GM11168 (cell line): Measurements from ENCODE around the gene NAMPT.
"Not testable (repeated sequence)": the region's sequence is repeated elsewhere in the genome, so short reads cannot be mapped to it uniquely, and the experiment has no call there.

Experiments
- in situ Hi-C: fragments of 300-500 bp; cut with MboI; formaldehyde crosslinking; loops from one replicate; pipeline ENCODE4 v1.12.0; 2022; ENCODE audit warnings: low sequenced_read_pairs; ENCODE audit not compliant: unreplicated experiment

NAMPT gene

GRCh38 chr7:106305732-106306131 is 20.9 kb upstream of the NAMPT start:
- in situ Hi-C loops: no loop called here

- in situ Hi-C loops: no loop called here
Measured at GRCh38 chr7:106304568-106304967, 19.8 kb upstream of the NAMPT start.

- in situ Hi-C loops: not testable (repeated sequence)
Measured at GRCh38 chr7:106298631-106299030, 13.8 kb upstream of the NAMPT start.

DNA sequence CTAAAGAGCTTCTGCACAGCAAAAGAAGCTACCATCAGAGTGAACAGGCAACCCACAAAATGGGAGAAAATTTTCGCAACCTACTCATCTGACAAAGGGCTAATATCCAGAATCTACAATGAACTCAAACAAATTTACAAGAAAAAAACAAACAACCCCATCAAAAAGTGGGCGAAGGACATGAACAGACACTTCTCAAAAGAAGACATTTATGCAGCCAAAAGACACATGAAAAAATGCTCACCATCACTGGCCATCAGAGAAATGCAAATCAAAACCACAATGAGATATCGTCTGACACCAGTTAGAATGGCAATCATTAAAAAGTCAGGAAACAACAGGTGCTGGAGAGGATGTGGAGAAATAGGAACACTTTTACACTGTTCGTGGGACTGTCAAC is 13.4 kb upstream of the NAMPT start:
- in situ Hi-C loops: not testable (repeated sequence)

GRCh38 chr7:106294334-106294733 is 9.6 kb upstream of the NAMPT start:
- in situ Hi-C loops: no loop called here

DNA sequence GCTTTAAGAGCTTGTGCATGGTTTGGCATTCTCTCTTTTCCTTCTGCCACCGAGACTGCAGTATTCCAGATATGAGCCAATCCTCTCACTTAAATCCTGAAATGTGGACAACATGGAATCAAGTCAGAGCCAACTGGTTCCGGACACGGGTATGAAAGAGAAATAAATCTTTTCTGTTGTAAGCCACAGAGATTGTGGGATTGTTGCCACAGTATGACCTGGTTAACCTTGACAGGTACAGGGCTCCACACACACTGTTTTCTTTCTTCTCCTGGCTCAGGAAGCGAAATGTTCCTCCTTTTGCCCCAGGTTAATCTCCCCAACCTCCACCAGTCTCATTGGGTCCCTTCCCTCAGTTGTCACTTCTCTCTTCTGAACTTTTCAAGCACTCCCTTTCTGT is 6.5 kb upstream of the NAMPT start:
- in situ Hi-C loops: no loop called here

GRCh38 chr7:106290319-106290718 is 5.5 kb upstream of the NAMPT start:
- in situ Hi-C loops: no loop called here

- in situ Hi-C loops: no loop called here
Measured at GRCh38 chr7:106289848-106290247, 5.1 kb upstream of the NAMPT start.

DNA sequence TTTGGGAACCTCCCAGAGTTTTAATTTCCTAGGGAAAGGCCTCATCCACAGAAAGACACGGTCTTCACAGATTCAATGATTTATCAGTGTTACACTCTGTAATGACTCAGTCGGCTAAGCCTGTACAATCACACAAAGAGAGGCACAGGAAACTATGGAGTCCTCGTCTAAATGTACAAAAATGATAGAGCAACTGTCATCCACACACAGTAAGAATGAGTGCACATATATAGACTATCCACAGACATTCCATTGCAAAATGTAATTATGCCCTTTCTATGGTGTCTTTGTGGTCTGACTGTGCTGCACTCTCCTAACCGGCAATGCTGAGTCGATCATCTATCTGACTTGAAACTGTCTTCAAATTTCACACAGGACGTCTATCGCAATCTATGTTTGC is 3.5 kb upstream of the NAMPT start:
- in situ Hi-C loops: no loop called here

GRCh38 chr7:106287786-106288185 is 3.0 kb upstream of the NAMPT start:
- in situ Hi-C loops: no loop called here

DNA sequence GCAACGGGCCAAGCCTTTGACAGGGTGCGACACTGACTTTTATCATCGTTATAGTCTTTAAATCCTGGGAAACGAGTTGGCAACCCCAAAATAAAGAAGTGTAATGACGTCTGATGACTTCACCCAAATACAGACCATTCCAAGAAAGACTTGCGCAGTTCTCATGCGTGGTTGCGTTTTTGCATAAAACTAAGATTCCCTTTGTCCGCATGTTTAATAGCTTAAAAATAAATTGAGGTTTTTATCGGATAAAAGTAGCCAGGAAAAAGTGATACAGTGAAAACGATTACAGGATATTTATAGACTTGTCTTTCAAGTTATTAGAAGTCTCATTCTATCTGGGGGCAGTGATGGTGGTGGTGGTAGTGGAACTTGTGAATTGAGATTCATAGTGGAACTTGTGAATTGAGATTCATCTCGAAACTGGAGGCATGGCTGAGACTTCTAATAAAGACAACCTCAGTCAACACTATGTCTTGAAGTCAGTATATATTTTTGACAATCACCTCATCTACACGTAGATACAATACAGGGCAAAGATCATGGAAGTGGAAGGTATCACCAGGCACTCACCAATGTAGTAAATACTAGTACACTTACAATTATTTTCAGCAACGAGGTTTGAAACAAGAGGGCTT is 1.2 kb upstream of the NAMPT start:
- in situ Hi-C loops: no loop called here

DNA sequence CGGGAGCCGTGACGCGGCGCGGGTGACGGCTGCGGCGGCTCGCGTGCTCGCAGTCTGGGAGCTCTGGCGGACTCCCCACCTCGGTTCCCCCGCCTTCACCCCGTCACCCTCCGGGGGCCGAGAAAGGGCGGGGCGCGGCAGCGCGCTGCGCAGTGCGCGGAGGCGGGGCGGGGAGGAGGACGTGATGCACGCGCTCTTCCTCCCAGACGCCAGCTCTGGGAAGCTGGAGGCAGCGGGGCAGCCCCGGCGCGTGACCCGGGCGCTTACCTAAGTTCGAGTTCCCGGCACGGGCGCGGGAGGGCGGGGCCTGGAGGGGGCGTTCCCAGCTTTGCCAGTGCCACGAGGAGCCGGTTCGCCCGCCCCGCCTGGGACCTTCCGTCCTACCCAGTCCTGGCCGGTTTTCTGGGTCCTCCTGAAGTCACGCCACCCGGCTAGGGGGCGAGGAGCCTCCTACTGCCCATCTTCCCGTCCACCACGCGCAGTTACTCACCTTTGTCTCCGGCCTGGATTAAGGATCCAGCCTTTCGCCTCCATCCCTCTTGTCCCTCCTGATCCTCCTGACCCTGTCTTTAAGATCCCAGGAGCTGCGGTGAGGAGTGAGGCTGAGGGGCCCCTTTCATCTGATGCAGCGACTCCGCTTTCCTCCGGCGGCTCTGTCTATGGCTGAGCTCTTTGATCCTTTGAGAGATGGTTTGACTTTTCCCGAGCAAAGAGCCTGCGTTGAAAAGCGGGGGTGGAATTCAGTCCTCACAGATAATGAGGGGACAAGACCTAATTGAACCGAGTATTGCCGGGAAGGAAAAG is 470 bp upstream of the NAMPT start:
- in situ Hi-C loops: no loop called here

- in situ Hi-C loops: no loop called here
Measured at GRCh38 chr7:106283831-106284713, 711 bp downstream of the NAMPT start.

DNA sequence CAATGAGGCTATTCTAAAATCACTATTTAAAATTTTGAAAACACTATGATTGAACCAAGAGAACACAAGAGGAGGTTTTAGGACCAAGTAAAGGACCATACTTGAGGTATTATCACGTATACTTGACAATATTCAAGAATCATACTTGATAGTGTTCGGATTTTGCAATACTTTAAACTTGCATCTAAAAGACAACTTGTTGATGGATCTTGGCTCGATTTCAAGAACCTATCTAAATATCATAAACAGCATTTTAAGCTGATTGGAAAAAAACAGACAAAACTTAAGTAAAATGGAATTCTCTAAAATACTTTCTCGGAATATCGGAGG is 1.3 kb downstream of the NAMPT start:
- in situ Hi-C loops: no loop called here

- in situ Hi-C loops: no loop called here
Measured at GRCh38 chr7:106282852-106283251, 1.9 kb downstream of the NAMPT start.

GRCh38 chr7:106282390-106282789 is 2.4 kb downstream of the NAMPT start:
- in situ Hi-C loops: no loop called here

DNA sequence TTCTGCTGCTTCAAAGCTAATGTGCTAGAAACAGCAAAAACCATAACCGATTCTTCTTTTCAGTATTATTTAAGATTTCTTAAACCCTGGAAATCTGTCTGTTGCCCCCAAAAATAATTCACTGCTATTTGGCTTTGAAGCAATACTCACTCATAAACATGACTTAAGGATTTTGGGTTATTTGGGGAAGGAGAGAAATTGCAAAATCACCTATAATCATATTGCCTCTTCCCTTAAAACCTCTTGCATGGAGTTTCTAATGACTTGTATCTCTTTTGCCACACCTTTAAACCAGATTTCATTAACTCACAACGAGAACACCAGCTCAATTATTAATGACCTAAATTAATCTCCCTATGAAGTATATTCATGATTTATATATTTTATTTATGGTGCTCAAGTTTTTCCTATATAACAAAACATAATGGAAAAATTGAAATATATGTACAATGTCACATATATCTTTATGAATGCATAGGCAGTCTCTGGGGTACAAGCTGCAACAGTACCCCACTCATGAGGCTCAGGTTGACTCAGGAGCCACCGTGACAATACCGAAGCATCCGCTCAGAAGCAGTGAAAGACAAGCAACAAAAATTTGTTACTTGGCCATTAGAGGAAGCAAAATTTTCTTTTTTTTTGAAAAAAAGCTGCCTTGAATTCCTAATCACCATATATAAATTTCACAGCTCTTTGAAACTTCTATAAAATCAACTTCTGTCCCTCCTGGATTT is 3.0 kb downstream of the NAMPT start:
- in situ Hi-C loops: no loop called here

- in situ Hi-C loops: no loop called here
Measured at GRCh38 chr7:106281127-106281526, 3.7 kb downstream of the NAMPT start.

DNA sequence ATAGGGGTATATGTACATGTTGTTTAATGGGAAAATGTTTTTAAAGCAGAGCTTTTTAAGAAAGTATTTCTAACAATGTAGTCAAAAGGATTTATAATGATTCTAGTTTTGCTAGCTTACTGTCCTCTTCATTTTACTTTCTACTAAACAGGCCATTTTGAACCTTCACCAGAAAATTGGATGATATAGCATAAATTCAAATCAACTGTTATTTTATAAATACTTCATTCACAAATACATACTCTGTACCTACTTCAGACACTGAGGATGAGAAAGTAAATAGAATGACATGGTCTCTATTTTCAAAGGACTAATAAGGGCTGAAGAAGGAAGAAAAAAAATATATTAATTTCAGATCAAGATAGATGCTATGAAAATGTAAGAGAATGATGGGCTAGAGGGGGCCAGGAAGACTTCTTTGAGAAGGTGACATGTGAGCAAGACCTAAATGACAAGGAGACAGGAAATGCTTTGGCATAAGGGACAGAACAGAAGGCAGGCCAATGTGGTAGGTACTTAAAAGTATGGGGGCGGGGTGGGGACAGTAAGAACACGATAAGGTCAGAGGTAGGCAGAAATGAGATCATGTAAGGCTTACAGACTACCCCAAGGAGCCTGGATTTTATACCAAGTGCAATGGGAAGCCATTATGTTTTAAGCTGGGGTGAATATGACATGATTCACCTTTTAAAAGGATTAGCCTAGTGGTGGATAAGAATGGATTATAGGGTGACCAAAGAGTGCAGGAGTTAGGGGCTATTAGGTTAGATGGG is 5.2 kb downstream of the NAMPT start:
- in situ Hi-C loops: no loop called here

DNA sequence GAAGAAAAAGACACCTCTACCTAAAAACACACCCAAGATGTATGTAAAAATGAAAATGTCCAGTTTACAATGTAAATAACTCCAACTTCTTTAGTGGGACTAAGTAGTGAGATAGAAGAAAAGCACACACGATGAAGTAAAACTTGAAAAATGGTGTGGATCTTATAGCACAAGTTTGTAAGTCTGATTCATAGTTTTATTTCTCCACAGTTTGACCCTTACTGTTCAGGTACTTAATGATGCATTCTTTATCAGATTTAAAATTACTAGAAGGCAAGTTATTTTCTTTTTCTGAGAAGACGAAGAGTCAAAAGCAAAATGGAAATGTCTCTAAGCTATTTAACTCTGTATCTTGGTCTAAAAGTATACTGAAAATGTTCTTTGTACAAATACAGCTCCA is 6.1 kb downstream of the NAMPT start:
- in situ Hi-C loops: no loop called here
